ENCODE results near the gene SPSB4. TPM values are rescaled to one million over a fixed set of nuclear protein-coding genes. Genes with fewer than 3 reads are reported as not detected.

Gene SPSB4
- total RNA-seq, 1 donor from 2014 or later = 1.2 TPM

DNA sequence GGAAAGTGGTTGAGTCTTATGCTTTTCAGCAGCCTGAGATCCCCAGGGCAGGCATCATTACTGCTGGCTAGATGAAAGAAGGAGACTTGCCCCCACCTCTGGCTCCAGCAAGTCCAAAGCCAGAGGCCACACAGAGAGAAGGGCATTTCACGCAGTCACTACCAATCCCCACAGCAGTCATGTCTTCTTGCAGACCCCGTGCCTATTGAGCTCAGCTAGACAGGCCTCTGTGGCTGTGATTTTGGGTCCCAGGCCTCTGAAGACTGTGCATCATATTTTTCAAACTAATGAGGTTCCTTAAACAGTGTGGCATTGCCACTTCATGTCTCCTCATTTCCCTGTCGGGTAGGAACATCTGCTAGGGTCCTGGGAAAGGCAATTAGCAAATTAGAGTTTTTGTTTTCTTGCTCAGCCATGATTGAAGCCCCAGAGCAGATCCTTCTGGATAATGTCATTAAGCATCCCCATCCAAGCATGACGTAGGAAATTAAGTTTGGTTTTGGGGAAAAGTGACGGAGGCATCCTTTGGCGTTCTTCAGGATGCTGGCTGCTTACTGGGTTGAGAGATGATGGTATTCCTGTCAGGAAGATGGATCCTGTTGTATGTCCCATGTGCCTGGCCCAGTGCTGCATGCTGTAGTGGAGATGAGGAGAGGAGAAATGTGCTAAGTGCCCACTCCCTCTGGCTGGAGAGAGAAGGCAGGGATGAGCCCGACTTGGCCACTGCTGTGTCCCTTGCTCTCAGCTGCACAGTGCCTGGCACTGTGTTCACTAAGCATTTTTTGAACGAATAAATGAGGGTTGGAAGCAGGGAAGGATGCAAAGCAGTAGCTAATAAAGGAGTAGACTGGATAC, 7.0 kb downstream of the SPSB4 start:
- H3K4me1 Mint-ChIP-seq (ENCODE audit: unreplicated experiment) = no peaks in the 10 kb centered on the region
- no peak overlapping the region for H3K4me3 Mint-ChIP-seq (ENCODE audit: unreplicated experiment)
- DNase-seq (ENCODE audit: low spot score) = no peak
- H3K36me3 Mint-ChIP-seq (ENCODE audit: low read depth, unreplicated experiment) = no peaks in the 10 kb centered on the region
- H3K27ac Mint-ChIP-seq (ENCODE audit: unreplicated experiment) = no peak overlapping the region
- TF ChIP-seq CTCF (IDR thresholded peaks at IDR 0.05; ENCODE audit: unreplicated experiment) = no peak
- peaks cover 2% of the 10 kb centered on the region for H3K27me3 Mint-ChIP-seq (ENCODE audit: unreplicated experiment)
- H3K9me3 Mint-ChIP-seq (ENCODE audit: unreplicated experiment) = no peaks in the 10 kb centered on the region

GRCh38 chr3:141058996-141059395, 7.8 kb downstream of the SPSB4 start:
- TF ChIP-seq CTCF (IDR thresholded peaks at IDR 0.05; ENCODE audit: unreplicated experiment) = no peak
- H3K4me1 Mint-ChIP-seq (ENCODE audit: unreplicated experiment) = peaks cover 6% of the 10 kb centered on the region
- no peak overlapping the region for H3K27ac Mint-ChIP-seq (ENCODE audit: unreplicated experiment)
- H3K9me3 Mint-ChIP-seq (ENCODE audit: unreplicated experiment) = no peaks in the 10 kb centered on the region
- DNase-seq (ENCODE audit: low spot score) = no peak
- no peak overlapping the region for H3K4me3 Mint-ChIP-seq (ENCODE audit: unreplicated experiment)
- peaks cover 6% of the 10 kb centered on the region for H3K27me3 Mint-ChIP-seq (ENCODE audit: unreplicated experiment)
- H3K36me3 Mint-ChIP-seq (ENCODE audit: low read depth, unreplicated experiment) = no peaks in the 10 kb centered on the region

- Mint-ChIP-seq H3K27me3 (ENCODE audit: unreplicated experiment) (peaks cover 8% of the 10 kb centered on the region), H3K27ac (ENCODE audit: unreplicated experiment) (no peak overlapping the region), H3K36me3 (ENCODE audit: low read depth, unreplicated experiment) (no peaks in the 10 kb centered on the region), H3K4me1 (ENCODE audit: unreplicated experiment) (peaks cover 8% of the 10 kb centered on the region), H3K4me3 (ENCODE audit: unreplicated experiment) (no peak overlapping the region), H3K9me3 (ENCODE audit: unreplicated experiment) (no peaks in the 10 kb centered on the region)
- DNase-seq (ENCODE audit: low spot score) = no peak
- no peak for TF ChIP-seq CTCF (IDR thresholded peaks at IDR 0.05; ENCODE audit: unreplicated experiment)
Measured at GRCh38 chr3:141059816-141060215, 8.7 kb downstream of the SPSB4 start.

DNA sequence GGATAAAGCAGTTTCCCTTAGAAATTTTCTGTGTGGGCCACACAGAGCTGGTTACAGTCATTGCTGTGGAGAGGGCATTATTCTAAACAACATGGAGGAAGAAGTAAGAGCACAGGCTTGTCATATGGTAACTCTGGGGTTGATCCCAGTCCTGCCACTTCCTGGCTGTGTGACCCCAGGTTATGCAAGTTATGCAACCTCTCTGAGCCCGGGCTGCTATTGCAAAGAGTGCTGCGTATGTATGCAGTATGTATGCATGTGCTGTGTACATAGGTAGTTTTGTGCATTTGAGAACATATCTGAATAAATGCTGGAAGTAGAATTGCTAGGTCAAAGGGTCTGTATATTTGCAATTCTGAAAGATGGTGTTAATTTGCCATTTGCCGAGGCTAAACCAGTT, 9.2 kb downstream of the SPSB4 start:
- Mint-ChIP-seq H3K4me3 (ENCODE audit: unreplicated experiment) (no peak overlapping the region), H3K27me3 (ENCODE audit: unreplicated experiment) (peaks cover 5% of the 10 kb centered on the region), H3K36me3 (ENCODE audit: low read depth, unreplicated experiment) (no peaks in the 10 kb centered on the region), H3K4me1 (ENCODE audit: unreplicated experiment) (peaks cover 8% of the 10 kb centered on the region), H3K27ac (ENCODE audit: unreplicated experiment) (no peak overlapping the region), H3K9me3 (ENCODE audit: unreplicated experiment) (no peaks in the 10 kb centered on the region)
- DNase-seq (ENCODE audit: low spot score) = no peak
- TF ChIP-seq CTCF (IDR thresholded peaks at IDR 0.05; ENCODE audit: unreplicated experiment) = no peak

GRCh38 chr3:141063831-141064230, 12.7 kb downstream of the SPSB4 start:
- Mint-ChIP-seq H3K9me3 (ENCODE audit: unreplicated experiment) (no peaks in the 10 kb centered on the region), H3K27me3 (ENCODE audit: unreplicated experiment) (peaks cover 5% of the 10 kb centered on the region), H3K27ac (ENCODE audit: unreplicated experiment) (no peak overlapping the region), H3K4me1 (ENCODE audit: unreplicated experiment) (peaks cover 8% of the 10 kb centered on the region), H3K4me3 (ENCODE audit: unreplicated experiment) (no peak overlapping the region), H3K36me3 (ENCODE audit: low read depth, unreplicated experiment) (no peaks in the 10 kb centered on the region)
- no peak for DNase-seq (ENCODE audit: low spot score)
- no peak for TF ChIP-seq CTCF (IDR thresholded peaks at IDR 0.05; ENCODE audit: unreplicated experiment)

All from endothelial cell (in vitro differentiated cells).